A549 (cell line): ENCODE results near the gene NTRK2. TPM values are rescaled to one million over a fixed set of nuclear protein-coding genes. Genes with fewer than 3 reads are reported as not detected.

Experiments
- ATAC-seq, 2 experiments: fragments of 200-7000 bp in 1 of 2; fragments of >200 bp in 1 of 2; cut with Nextera tagmentation in 1 of 2; cut with Tn5 transposase in 1 of 2; 3 replicates each; pipeline versions ENCODE4 v1.8.0 to v1.9.1; 2018 to 2020; ENCODE audit warnings: mild to moderate bottlenecking in 1 of 2, moderate library complexity in 1 of 2
- CTCF ChIA-PET: fragments of 300-600 bp; sonication (Branson Sonifier 250); formaldehyde crosslinking; extraction: SDS; loops from one replicate; lab custom pipeline; 2021; ENCODE audit warnings: antibody characterized with exemption, inconsistent platforms; lab: Yijun Ruan, JAX
- POLR2A ChIA-PET: fragments of 350-600 bp; formaldehyde crosslinking; extraction: SDS; loops from one replicate; lab custom pipeline; 2021; ENCODE audit warnings: antibody characterized with exemption, inconsistent platforms; lab: Yijun Ruan, JAX
- DNase-seq, 2 experiments: peaks; one replicate each; pipeline versions ENCODE4 v3.0.0 to v3.0.0-alpha.2; 2011 to 2016; ENCODE audit warnings: low read depth in 1 of 2, low spot score in 1 of 2
- FAIRE-seq: peaks from 2 replicates; lab custom pipeline; 2011; peaks lifted over from hg19 to GRCh38; lab: Jason Lieb, UNC
- H3K27ac ChIP-seq, 2 experiments: fragments of >200 bp; sonication (Bioruptor Twin); formaldehyde crosslinking; 3 replicates each; pipeline ENCODE4 v1.5.1; 2016 to 2017
- H3K4me1 ChIP-seq: fragments of >200 bp; sonication (Bioruptor Twin); formaldehyde crosslinking; 3 replicates; pipeline ENCODE4 v1.6.1; 2016
- H3K4me2 ChIP-seq: fragments of >200 bp; sonication (Bioruptor Twin); formaldehyde crosslinking; 3 replicates; pipeline ENCODE4 v1.6.1; 2016
- H3K4me3 ChIP-seq: fragments of >200 bp; sonication (Bioruptor Twin); formaldehyde crosslinking; 3 replicates; pipeline ENCODE4 v1.5.1; 2016
- H3K9me3 ChIP-seq: fragments of >200 bp; sonication (Bioruptor Twin); formaldehyde crosslinking; 3 replicates; pipeline ENCODE4 v1.6.1; 2016
- CBX2 ChIP-seq: fragments of 200-600 bp; sonication (generic); IDR thresholded peaks from 2 replicates; pipeline ENCODE4 v1.6.1; 2016; ENCODE audit warnings: low read depth, mild to moderate bottlenecking, borderline replicate concordance
- CBX8 ChIP-seq: fragments of 200-600 bp; sonication (generic); IDR thresholded peaks from 2 replicates; pipeline ENCODE4 v1.6.1; 2016
- CHD2 ChIP-seq: fragments of 150-350 bp; IDR thresholded peaks from 2 replicates; pipeline ENCODE4 v1.6.1; 2014; ENCODE audit warnings: low read length; ENCODE audit not compliant: partially characterized antibody
- E2F6 ChIP-seq: IDR thresholded peaks from 2 replicates; pipeline ENCODE4 v1.6.1; 2012; ENCODE audit warnings: low read depth, borderline replicate concordance
- EHF ChIP-seq: fragments of 250-450 bp; sonication (Bioruptor Pico); IDR thresholded peaks from 2 replicates; pipeline ENCODE4 v1.5.0; 2020; ENCODE audit warnings: mild to moderate bottlenecking
- EHMT2 ChIP-seq: fragments of 200-600 bp; sonication (generic); IDR thresholded peaks from 2 replicates; pipeline ENCODE4 v1.6.1; 2016; ENCODE audit warnings: antibody characterized with exemption, low read depth, mild to moderate bottlenecking, moderate library complexity
- ELK1 ChIP-seq: fragments of 150-350 bp; IDR thresholded peaks from 2 replicates; pipeline ENCODE4 v1.6.1; 2014; ENCODE audit warnings: low read depth, mild to moderate bottlenecking, low read length
- EP300 ChIP-seq, 2 experiments: fragments of >200 bp; sonication (Bioruptor Twin); formaldehyde crosslinking; IDR thresholded peaks; 2 replicates in 1 of 2; 3 replicates in 1 of 2; pipeline ENCODE4 v1.6.1; 2016 to 2017
- FOXS1 ChIP-seq: fragments of 250-450 bp; sonication (Bioruptor Pico); IDR thresholded peaks from 2 replicates; pipeline ENCODE4 v1.5.0; 2020; ENCODE audit warnings: mild to moderate bottlenecking, moderate library complexity
- HEYL ChIP-seq: fragments of 250-450 bp; sonication (Bioruptor Pico); IDR thresholded peaks from 2 replicates; pipeline ENCODE4 v1.8.0; 2021; ENCODE audit warnings: mild to moderate bottlenecking, moderate library complexity
- HMGXB4 ChIP-seq: fragments of 250-450 bp; sonication (Bioruptor Pico); IDR thresholded peaks from 2 replicates; pipeline ENCODE4 v1.5.0; 2021; ENCODE audit warnings: mild to moderate bottlenecking, moderate library complexity, borderline replicate concordance
- HOXA7 ChIP-seq: fragments of 250-450 bp; sonication (Bioruptor Pico); IDR thresholded peaks from 2 replicates; pipeline ENCODE4 v1.5.0; 2020; ENCODE audit warnings: mild to moderate bottlenecking, moderate library complexity
- HOXB5 ChIP-seq: fragments of 250-450 bp; sonication (Bioruptor Pico); IDR thresholded peaks from 2 replicates; pipeline ENCODE4 v1.5.0; 2020; ENCODE audit warnings: mild to moderate bottlenecking, moderate library complexity
- JUN ChIP-seq, 2 experiments: fragments of >200 bp; sonication (Bioruptor Twin); formaldehyde crosslinking; IDR thresholded peaks; 2 replicates in 1 of 2; 3 replicates in 1 of 2; pipeline ENCODE4 v1.6.1; 2016 to 2017
- JUNB ChIP-seq: fragments of >200 bp; sonication (Bioruptor Twin); formaldehyde crosslinking; IDR thresholded peaks from 2 replicates; pipeline ENCODE4 v1.6.1; 2016
- MAZ ChIP-seq: fragments of 150-350 bp; IDR thresholded peaks from 2 replicates; pipeline ENCODE4 v1.6.1; 2014; ENCODE audit warnings: antibody characterized with exemption, low read depth, low read length, borderline replicate concordance
- MYC ChIP-seq: IDR thresholded peaks from 2 replicates; pipeline ENCODE4 v1.6.1; 2012; ENCODE audit warnings: mild to moderate bottlenecking, inconsistent platforms, low read length, improper control_type of control experiment, borderline replicate concordance
- NR3C1 ChIP-seq: fragments of >200 bp; sonication (Bioruptor Twin); formaldehyde crosslinking; IDR thresholded peaks from 3 replicates; pipeline ENCODE4 v1.6.1; 2017
- PHF8 ChIP-seq: fragments of 200-600 bp; sonication (generic); IDR thresholded peaks from 2 replicates; pipeline ENCODE4 v1.6.1; 2016; ENCODE audit warnings: low read depth, mild to moderate bottlenecking, antibody characterized with exemption, moderate library complexity, borderline replicate concordance
- SREBF2 ChIP-seq: fragments of 450-650 bp; IDR thresholded peaks from 2 replicates; pipeline ENCODE4 v1.6.1; 2014; ENCODE audit warnings: mild to moderate bottlenecking, moderate library complexity
- USF2 ChIP-seq: fragments of 450-650 bp; IDR thresholded peaks from 2 replicates; pipeline ENCODE4 v1.6.1; 2014; ENCODE audit warnings: antibody characterized with exemption
- ZNF302 ChIP-seq: fragments of 250-450 bp; sonication (Bioruptor Pico); IDR thresholded peaks from 2 replicates; pipeline ENCODE4 v1.9.0; 2021; ENCODE audit warnings: inconsistent platforms, mild to moderate bottlenecking, moderate library complexity
- ZSCAN20 ChIP-seq: fragments of 250-450 bp; sonication (Bioruptor Pico); IDR thresholded peaks from 2 replicates; pipeline ENCODE4 v1.8.0; 2022; ENCODE audit warnings: mild to moderate bottlenecking, moderate library complexity
- WGBS: methylation state at CpG from one replicate; pipeline ENCODE4 v1.1.6; 2017; ENCODE audit errors: missing lambda C conversion rate; 5-methylcytosine and 5-hydroxymethylcytosine counted together
- polyA minus RNA-seq: library from RNA; depleted of rRNA, polyadenylated mRNA; stranded (reverse); fragments of >200 nt; gene quantifications from 2 replicates; pipeline ENCODE4 v1.2.3, GENCODE V29; 2011; rRNA and poly(A)+ RNA removed
- polyA plus RNA-seq, 4 experiments: library from polyadenylated mRNA; depleted of rRNA in 3 of 4; stranded (reverse); fragments of >200 nt; fragmentation: RNase III in 1 of 4; extraction: RNeasy Plus Mini Kit Qiagen cat#74134 plus additional on column Dnase treatment in 1 of 4; gene quantifications; 2 replicates in 3 of 4; 3 replicates in 1 of 4; pipeline ENCODE4 v1.2.3, GENCODE V29; 2011 to 2017

NTRK2 gene
- polyA plus RNA-seq (2011; rRNA removed): 0.03 TPM in 2 replicates
- polyA plus RNA-seq (2012; cell fraction: cytosol; rRNA removed): under 0.01 and 0.01 TPM in 2 replicates
- polyA plus RNA-seq (2012; cell fraction: nucleus; rRNA removed): not detected in 2 replicates
- polyA plus RNA-seq (2017; fragmentation: RNase III; extraction: RNeasy Plus Mini Kit Qiagen cat#74134 plus additional on column Dnase treatment): 0.01 to 0.05 TPM (median 0.03 TPM) in 3 replicates
- 0.04 TPM in 1 of 2 replicates, not detected in the other for polyA minus RNA-seq

GRCh38 chr9:84669288-84670137, at the start of gene NTRK2:
Gene NTRK2 (plus strand): TSS chr9:84669729. CDS start chr9:84670749, 1,020 bp downstream.
- ChIA-PET CTCF (interaction anchor here (1.1 to 3.1 kb wide), 18 partner anchors 13 to 756 kb away, joined by 3 to 17 read pairs (median 4); no protein-coding TSS in a partner anchor), POLR2A (no interaction called here)
- no peak for TF ChIP-seq NR3C1
- no peak for TF ChIP-seq HOXB5
- TF ChIP-seq CBX8: no peak
- TF ChIP-seq JUN (IDR thresholded peaks at IDR 0.05): no peak
- TF ChIP-seq MYC: no peak
- TF ChIP-seq CHD2: no peak
- no peak for TF ChIP-seq E2F6
- no peak for TF ChIP-seq ELK1
- TF ChIP-seq MAZ: no peak
- TF ChIP-seq CBX2: no peak
- TF ChIP-seq SREBF2: no peak
- TF ChIP-seq ZNF302 (CRISPR knock-in tag): no peak
- no peak for TF ChIP-seq FOXS1
- TF ChIP-seq EHMT2: no peak
- no peak for TF ChIP-seq EHF (CRISPR knock-in tag)
- TF ChIP-seq JUNB: no peak
- TF ChIP-seq ZSCAN20: no peak
- TF ChIP-seq HEYL (CRISPR knock-in tag): no peak
- TF ChIP-seq USF2: no peak
- no peak for TF ChIP-seq HOXA7 (CRISPR knock-in tag)

GRCh38 chr9:84620338-84620737, 49.2 kb upstream of the NTRK2 start:
- TF ChIP-seq EP300 (IDR thresholded peaks at IDR 0.05) (no peak), HOXA7 (CRISPR knock-in tag) (no peak), CHD2 (no peak), PHF8 (no peak), NR3C1 (no peak), HMGXB4 (no peak)
- CTCF ChIA-PET: no interaction called here
- H3K4me3 ChIP-seq: no peak overlapping the region
- ATAC-seq (no peak), DNase-seq (no peak), FAIRE-seq (no peak)
- H3K27ac ChIP-seq: no peak overlapping the region
- no peak overlapping the region for H3K4me2 ChIP-seq
- POLR2A ChIA-PET: no interaction called here
- H3K4me1 ChIP-seq: no peaks in the 10 kb centered on the region
- WGBS: 24% methylated on average over 2 of the region's 2 CpGs
- no peaks in the 10 kb centered on the region for H3K9me3 ChIP-seq

More at GRCh38 chr9:84669288-84670137, at the start of gene NTRK2:
- Histone ChIP-seq H3K9me3 (no peaks in the 10 kb centered on the region), H3K27ac (no peak within 1 kb of the TSS), H3K4me1 (peaks cover 22% of the 10 kb centered on the region; the same call in 2 of the 3 replicates), H3K4me3 (peak within 1 kb of the TSS; percentile 45), H3K4me2 (peak within 1 kb of the TSS; percentile 97)
- WGBS: 6% methylated on average over 31 of the region's 69 CpGs
- peak; percentile 21 to 30; a peak in 3 of 6 replicates for ATAC-seq
- FAIRE-seq: no peak
- peak in 1 of 2 experiments; percentile 17 for DNase-seq
